GM21423 (cell line): ENCODE data around the gene GRID1.

Source experiments
- ATAC-seq: cut with Tn5 transposase; IDR thresholded peaks from one replicate; pipeline ENCODE4 v1.9.1; 2021; ENCODE audit warnings: mild to moderate bottlenecking, moderate library complexity; ENCODE audit not compliant: unreplicated experiment

The GRID1 gene

GRCh38 chr10:86355571-86356038 lies 11.0 kb downstream of the GRID1 start:
- ATAC-seq = no peak

- peak; percentile 53 for ATAC-seq
Measured at GRCh38 chr10:86354761-86355540, 11.6 kb downstream of the GRID1 start.

GRCh38 chr10:86353506-86354485 lies 12.8 kb downstream of the GRID1 start:
- ATAC-seq = no peak

GRCh38 chr10:86350897-86351296 lies 15.7 kb downstream of the GRID1 start:
- ATAC-seq = no peak

GRCh38 chr10:86349940-86350630 lies 16.5 kb downstream of the GRID1 start:
- no peak for ATAC-seq

- no peak for ATAC-seq
Measured at GRCh38 chr10:86349474-86349873, 17.1 kb downstream of the GRID1 start.

GRCh38 chr10:86348321-86349210 lies 18.0 kb downstream of the GRID1 start:
- no peak for ATAC-seq

- ATAC-seq = no peak
Measured at GRCh38 chr10:86347856-86348255, 18.7 kb downstream of the GRID1 start.

- ATAC-seq = no peak
Measured at GRCh38 chr10:86346799-86347665, 19.6 kb downstream of the GRID1 start.

- no peak for ATAC-seq
Measured at GRCh38 chr10:86345859-86346798, 20.5 kb downstream of the GRID1 start.

- ATAC-seq = no peak
Measured at GRCh38 chr10:86345296-86345858, 21.2 kb downstream of the GRID1 start.

- ATAC-seq = no peak
Measured at GRCh38 chr10:86344714-86345161, 21.9 kb downstream of the GRID1 start.

GRCh38 chr10:86344281-86344680 lies 22.3 kb downstream of the GRID1 start:
- ATAC-seq = no peak

GRCh38 chr10:86343761-86344160 lies 22.8 kb downstream of the GRID1 start:
- ATAC-seq = no peak

GRCh38 chr10:86342111-86342863 lies 24.3 kb downstream of the GRID1 start:
- ATAC-seq = no peak

- no peak for ATAC-seq
Measured at GRCh38 chr10:86341361-86341811, 25.2 kb downstream of the GRID1 start.

- ATAC-seq = no peak
Measured at GRCh38 chr10:86340991-86341260, 25.7 kb downstream of the GRID1 start.
